Measurements from ENCODE around the gene ASTN1. TPM values are rescaled to one million over a fixed set of nuclear protein-coding genes. Genes with fewer than 3 reads are reported as not detected.

The ASTN1 gene
- total and polyA plus RNA-seq, 2 of the 4 experiments (the other 2 are of a cell fraction), result under 0.01 to 0.07 TPM

DNA sequence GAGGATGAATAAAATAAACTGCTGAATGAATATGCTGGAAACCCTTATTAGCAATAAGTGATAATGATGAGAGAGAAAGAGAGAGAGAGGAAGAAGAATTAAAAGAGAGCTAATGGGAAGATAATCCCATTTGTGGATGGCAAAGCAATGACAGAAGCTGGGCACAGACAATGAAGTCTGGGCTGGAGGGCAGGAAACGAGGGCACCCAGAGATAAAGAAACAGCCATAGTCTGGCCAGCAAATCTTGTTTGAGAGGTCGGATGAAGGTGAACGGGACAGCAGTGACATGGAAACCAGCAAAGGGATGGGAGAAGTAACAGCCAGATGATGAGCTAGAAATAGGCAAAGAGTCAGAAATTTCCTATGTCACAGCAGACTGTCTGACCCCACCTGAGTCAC lies 155.9 kb downstream of the ASTN1 start:
- Histone ChIP-seq H2AK9ac (replicated peaks; ENCODE audit: low read depth, low read length, poor library complexity) (no peak overlapping the region), H4K91ac (ENCODE audit: insufficient read depth, low read depth, low read length) (no peak overlapping the region), H2BK15ac (ENCODE audit: low read depth, low read length) (no peak overlapping the region), H3K9me1 (ENCODE audit: insufficient read depth, low read length) (peaks cover 2% of the 10 kb centered on the region; the same call in 1 of the 2 replicates), H3K18ac (ENCODE audit: low read depth, low read length) (no peak overlapping the region), H2AK5ac (ENCODE audit: low read depth, low read length) (no peak overlapping the region), H3K9ac (ENCODE audit: low read depth, low read length) (no peak overlapping the region), H3K27me3 (ENCODE audit: control insufficient read depth, insufficient read depth, low read length) (no peaks in the 10 kb centered on the region), H2AFZ (replicated peaks; ENCODE audit: low read length, poor library complexity) (no peak overlapping the region), H3K4me2 (ENCODE audit: low read depth, low read length) (no peak overlapping the region), H3K9me3 (ENCODE audit: control insufficient read depth, insufficient read depth, low read length) (no peaks in the 10 kb centered on the region), H2BK5ac (ENCODE audit: low read depth, low read length, poor library complexity, severe bottlenecking) (no peak overlapping the region), H3K14ac (replicated peaks; ENCODE audit: low read depth, low read length) (no peak overlapping the region), H3K36me3 (ENCODE audit: control insufficient read depth, insufficient read depth, low read length) (no peaks in the 10 kb centered on the region), H3K56ac (ENCODE audit: extremely low read depth, insufficient read depth, low read length) (no peak overlapping the region), H2BK20ac (ENCODE audit: low read depth, low read length) (no peak overlapping the region), H3K4ac (ENCODE audit: low read depth, low read length) (no peak overlapping the region), H4K8ac (ENCODE audit: low read depth in 2 of 2, low read length in 2 of 2) (no peak overlapping the region), H3K27ac (ENCODE audit: insufficient read depth, low read length) (no peak overlapping the region), H3K4me1 (ENCODE audit: control insufficient read depth, insufficient read depth, low read length) (no peaks in the 10 kb centered on the region), H3K23ac (ENCODE audit: low read depth, low read length) (no peak overlapping the region), H3K4me3 (ENCODE audit: insufficient read depth, low read depth, low read length) (no peak overlapping the region), H2BK120ac (ENCODE audit: low read depth, low read length) (no peak overlapping the region), H4K5ac (ENCODE audit: low read depth, low read length) (no peak overlapping the region), H4K20me1 (ENCODE audit: insufficient read depth, low read length) (no peaks in the 10 kb centered on the region), H3K79me1 (ENCODE audit: low read depth in 1 of 2, low read length in 2 of 2) (no peaks in the 10 kb centered on the region)
- CTCF ChIA-PET, result no interaction called here
- ATAC-seq (ENCODE audit: low read depth), result no peak
- no TSS peak for BruUV-seq (replicated peaks)
- POLR2A ChIA-PET (ENCODE audit: unreplicated experiment), result no interaction called here
- in situ Hi-C loops (cut with MboI; ENCODE audit: low sequenced_read_pairs) (no loop called here), dilution Hi-C loops (cut with HindIII; ENCODE audit: low sequenced_read_pairs, unreplicated experiment) (no loop called here), intact Hi-C loops (cut with micrococcal nuclease) (no loop called here)
- 0% methylated on average over 1 of the region's 3 CpGs; no CpG with 5 or more reads in 1 of the 2 experiments for WGBS, 2 experiments (ENCODE audit: extremely low coverage in 2 of 2, insufficient read length in 1 of 2)
- DNase-seq, result no peak
- TF ChIP-seq NFE2L2 (IDR thresholded peaks at IDR 0.05; ENCODE audit: low read depth, low read length) (no peak), RAD21 (IDR thresholded peaks at IDR 0.05; ENCODE audit: low read length) (no peak)

Data from IMR-90 (cell line).